Panc1 (cell line): ENCODE data around the gene CAMK1D.

ENCODE experiments used
- POLR2AphosphoS5 ChIP-seq: IDR thresholded peaks from 2 replicates; pipeline ENCODE4 v1.6.1; 2012; ENCODE audit warnings: mild to moderate bottlenecking, low read depth, low read length, moderate library complexity
- TF ChIP-seq, protein P1 (sequence below): fragments of 450-650 bp; IDR thresholded peaks from 2 replicates; pipeline ENCODE4 v1.5.1; 2017; ENCODE audit warnings: mild to moderate bottlenecking

- no peak for TF ChIP-seq POLR2AphosphoS5
- TF ChIP-seq, protein P1, sequence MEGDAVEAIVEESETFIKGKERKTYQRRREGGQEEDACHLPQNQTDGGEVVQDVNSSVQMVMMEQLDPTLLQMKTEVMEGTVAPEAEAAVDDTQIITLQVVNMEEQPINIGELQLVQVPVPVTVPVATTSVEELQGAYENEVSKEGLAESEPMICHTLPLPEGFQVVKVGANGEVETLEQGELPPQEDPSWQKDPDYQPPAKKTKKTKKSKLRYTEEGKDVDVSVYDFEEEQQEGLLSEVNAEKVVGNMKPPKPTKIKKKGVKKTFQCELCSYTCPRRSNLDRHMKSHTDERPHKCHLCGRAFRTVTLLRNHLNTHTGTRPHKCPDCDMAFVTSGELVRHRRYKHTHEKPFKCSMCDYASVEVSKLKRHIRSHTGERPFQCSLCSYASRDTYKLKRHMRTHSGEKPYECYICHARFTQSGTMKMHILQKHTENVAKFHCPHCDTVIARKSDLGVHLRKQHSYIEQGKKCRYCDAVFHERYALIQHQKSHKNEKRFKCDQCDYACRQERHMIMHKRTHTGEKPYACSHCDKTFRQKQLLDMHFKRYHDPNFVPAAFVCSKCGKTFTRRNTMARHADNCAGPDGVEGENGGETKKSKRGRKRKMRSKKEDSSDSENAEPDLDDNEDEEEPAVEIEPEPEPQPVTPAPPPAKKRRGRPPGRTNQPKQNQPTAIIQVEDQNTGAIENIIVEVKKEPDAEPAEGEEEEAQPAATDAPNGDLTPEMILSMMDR, result no peak
Observed at GRCh38 chr10:12327476-12327875, 21.9 kb upstream of the CAMK1D start.
